Smooth muscle cell (in vitro differentiated cells): ENCODE data around the gene AGXT2. TPM values are rescaled to one million over a fixed set of nuclear protein-coding genes. Genes with fewer than 3 reads are reported as not detected.

Experiments
- DNase-seq: peaks from one replicate; lab custom pipeline; 2025; ENCODE audit not compliant: unreplicated experiment; lab: John Stamatoyannopoulos, UW
- H2AFZ ChIP-seq: fragments of 200-600 bp; sonication (generic); 2 replicates; pipeline ENCODE4 v1.6.0; 2016; ENCODE audit warnings: antibody characterized with exemption, low read depth, mild to moderate bottlenecking
- H3F3A ChIP-seq: fragments of 200-600 bp; sonication (generic); 2 replicates; pipeline ENCODE4 v1.6.0; 2017; ENCODE audit warnings: antibody characterized with exemption, low read depth
- H3K27ac ChIP-seq: fragments of 200-600 bp; sonication (generic); 2 replicates; pipeline ENCODE4 v1.5.1; 2016; ENCODE audit warnings: low read depth, mild to moderate bottlenecking
- H3K27me3 ChIP-seq: fragments of 200-600 bp; sonication (generic); 2 replicates; pipeline ENCODE4 v1.6.1; 2016; ENCODE audit warnings: low read depth, mild to moderate bottlenecking
- H3K36me3 ChIP-seq: fragments of 200-600 bp; sonication (generic); 2 replicates; pipeline ENCODE4 v1.5.1; 2016; ENCODE audit warnings: low read depth
- H3K4me1 ChIP-seq: fragments of 200-600 bp; sonication (generic); 2 replicates; pipeline ENCODE4 v1.5.1; 2016; ENCODE audit warnings: low read depth
- H3K4me2 ChIP-seq: fragments of 200-600 bp; sonication (generic); 2 replicates; pipeline ENCODE4 v1.6.0; 2016; ENCODE audit warnings: mild to moderate bottlenecking
- H3K4me3 ChIP-seq: fragments of 200-600 bp; sonication (generic); 2 replicates; pipeline ENCODE4 v1.5.1; 2016; ENCODE audit warnings: mild to moderate bottlenecking
- H3K79me2 ChIP-seq: fragments of 200-600 bp; sonication (generic); 2 replicates; pipeline ENCODE4 v1.6.0; 2016; ENCODE audit warnings: low read depth, mild to moderate bottlenecking
- H3K9ac ChIP-seq: fragments of 200-600 bp; sonication (generic); 2 replicates; pipeline ENCODE4 v1.6.0; 2016; ENCODE audit warnings: low read depth
- H3K9me3 ChIP-seq: fragments of 200-600 bp; sonication (generic); replicated peaks from 2 replicates; pipeline ENCODE4 v1.5.1; 2016; ENCODE audit warnings: low read depth
- H4K20me1 ChIP-seq: fragments of 200-600 bp; sonication (generic); 2 replicates; pipeline ENCODE4 v1.6.0; 2016; ENCODE audit warnings: low read depth
- CTCF ChIP-seq: fragments of 200-600 bp; sonication (generic); IDR thresholded peaks from 2 replicates; pipeline ENCODE4 v1.5.1; 2017; ENCODE audit warnings: borderline replicate concordance, mild to moderate bottlenecking, antibody characterized with exemption; ENCODE audit not compliant: insufficient read depth, poor library complexity, severe bottlenecking
- WGBS: methylation state at CpG from one replicate; pipeline ENCODE4 v1.1.7; 2016; ENCODE audit warnings: low lambda C conversion rate; 5-methylcytosine and 5-hydroxymethylcytosine counted together
- polyA plus RNA-seq: library from polyadenylated mRNA; unstranded; fragments of >200 nt; fragmentation: Nextera tagmentation; extraction: Ambion mirVana; gene quantifications from 2 replicates; pipeline ENCODE4 v1.2.1, GENCODE V29; 2016
- total RNA-seq: library from RNA; depleted of rRNA; stranded (reverse); fragments of >200 nt; gene quantifications from 2 replicates; pipeline ENCODE4 v1.2.3, GENCODE V29; 2014

Gene AGXT2
- total and polyA plus RNA-seq, 2 experiments from 2014 or later, result not detected

GRCh38 chr5:35067985-35068384 lies 20.2 kb upstream of the AGXT2 start:
- 53% methylated on average over 2 of the region's 2 CpGs for WGBS
- Histone ChIP-seq H3F3A (no peaks in the 10 kb centered on the region), H3K9me3 (no peaks in the 10 kb centered on the region), H3K36me3 (no peaks in the 10 kb centered on the region), H3K27ac (no peak overlapping the region), H3K4me3 (no peak overlapping the region), H2AFZ (no peak overlapping the region), H3K4me2 (no peak overlapping the region), H3K79me2 (no peaks in the 10 kb centered on the region), H3K27me3 (no peaks in the 10 kb centered on the region), H3K9ac (no peak overlapping the region), H4K20me1 (no peaks in the 10 kb centered on the region), H3K4me1 (no peaks in the 10 kb centered on the region)
- no peak for TF ChIP-seq CTCF
- DNase-seq, result no peak

GRCh38 chr5:35066260-35066795 lies 18.6 kb upstream of the AGXT2 start:
- H3K27me3 ChIP-seq, result no peaks in the 10 kb centered on the region
- H3K79me2 ChIP-seq, result no peaks in the 10 kb centered on the region
- WGBS, result 94% methylated on average over 4 of the region's 5 CpGs
- H3K4me1 ChIP-seq, result no peaks in the 10 kb centered on the region
- no peak overlapping the region for H3K4me3 ChIP-seq
- H3K9ac ChIP-seq, result no peak overlapping the region
- H3K36me3 ChIP-seq, result no peaks in the 10 kb centered on the region
- DNase-seq, result no peak
- no peak overlapping the region for H2AFZ ChIP-seq
- H3K9me3 ChIP-seq, result no peaks in the 10 kb centered on the region
- no peaks in the 10 kb centered on the region for H3F3A ChIP-seq
- H4K20me1 ChIP-seq, result no peaks in the 10 kb centered on the region
- no peak for TF ChIP-seq CTCF
- no peak overlapping the region for H3K27ac ChIP-seq
- H3K4me2 ChIP-seq, result no peak overlapping the region

GRCh38 chr5:35063414-35063813 lies 15.7 kb upstream of the AGXT2 start:
- Histone ChIP-seq H4K20me1 (no peaks in the 10 kb centered on the region), H3K4me2 (no peak overlapping the region)
- no peak for DNase-seq

More at GRCh38 chr5:35063414-35063813, 15.7 kb upstream of the AGXT2 start:
- WGBS, result 95% methylated on average over 4 of the region's 4 CpGs
- no peak overlapping the region for H3K9ac ChIP-seq
- no peaks in the 10 kb centered on the region for H3K79me2 ChIP-seq
- no peaks in the 10 kb centered on the region for H3K27me3 ChIP-seq
- no peaks in the 10 kb centered on the region for H3K4me1 ChIP-seq
- H3F3A ChIP-seq, result no peaks in the 10 kb centered on the region
- no peaks in the 10 kb centered on the region for H3K36me3 ChIP-seq
- H3K27ac ChIP-seq, result no peak overlapping the region
- no peaks in the 10 kb centered on the region for H3K9me3 ChIP-seq
- no peak for TF ChIP-seq CTCF
- H2AFZ ChIP-seq, result no peak overlapping the region
- no peak overlapping the region for H3K4me3 ChIP-seq
